ENCODE results near the gene KCNA3.

Gene KCNA3

GRCh38 chr1:110636149-110636935 is 38.4 kb downstream of the KCNA3 start:
- DNase-seq: no peak

DNA sequence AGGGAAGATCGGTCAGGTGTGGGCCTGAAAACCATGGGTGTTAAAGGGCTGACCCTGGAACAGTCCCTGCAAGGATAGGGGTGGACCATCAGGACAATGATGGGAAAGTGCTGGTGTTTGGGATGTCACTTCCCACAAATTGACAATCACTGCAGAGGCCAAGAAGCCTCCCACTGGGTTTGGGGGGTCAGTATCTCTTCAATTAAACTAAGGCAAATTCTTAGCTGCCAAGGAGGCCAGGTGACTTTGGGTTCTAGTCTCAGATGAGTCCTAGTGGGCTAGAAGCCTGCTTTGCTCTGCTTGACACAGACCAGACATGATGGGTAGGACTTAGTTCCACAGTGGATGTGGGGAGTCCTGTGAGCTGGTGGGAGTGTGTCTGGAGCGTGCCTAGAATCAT is 39.3 kb downstream of the KCNA3 start:
- no peak for DNase-seq

DNA sequence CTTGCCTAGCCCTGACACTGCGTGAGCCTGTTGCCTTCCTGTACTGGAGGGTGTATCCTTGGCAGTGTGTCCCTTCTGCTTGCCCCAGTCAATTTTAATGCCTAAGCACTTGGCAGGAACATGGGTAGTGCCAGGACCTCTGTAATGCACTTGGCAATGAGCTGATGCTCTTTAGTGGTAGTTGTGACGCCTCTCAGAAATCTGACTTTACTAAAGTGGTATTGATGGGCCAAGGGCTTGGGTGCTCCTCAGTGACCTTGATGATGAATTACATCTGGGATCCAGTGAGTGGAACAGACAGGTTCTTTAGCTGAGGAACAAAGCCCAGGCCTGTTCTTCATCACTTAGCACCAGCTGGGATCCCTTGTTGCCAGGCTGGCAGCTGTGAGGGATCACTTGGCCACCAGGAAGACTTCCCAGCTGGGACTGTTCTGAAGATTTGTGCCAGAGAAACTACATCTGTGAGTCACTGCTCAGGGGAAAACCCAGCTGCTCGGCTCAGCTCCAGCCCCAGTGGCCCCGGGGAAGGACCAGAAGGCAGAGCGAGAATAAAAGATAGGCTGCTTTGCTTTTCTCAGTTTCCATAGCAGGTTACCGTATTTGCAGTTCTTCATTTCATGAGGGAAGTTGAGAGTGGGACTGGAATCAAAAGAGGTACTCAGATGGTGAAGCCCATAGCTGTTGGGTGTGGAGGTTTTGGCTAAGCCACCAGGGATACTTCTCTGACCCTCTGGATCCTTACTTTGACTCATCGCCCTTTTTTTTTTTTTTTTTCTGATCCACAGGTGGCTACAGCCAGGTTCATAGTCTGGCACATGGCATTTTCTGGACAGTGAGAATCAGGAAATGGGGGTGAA is 40.1 kb downstream of the KCNA3 start:
- DNase-seq: peak; percentile 11

DNA sequence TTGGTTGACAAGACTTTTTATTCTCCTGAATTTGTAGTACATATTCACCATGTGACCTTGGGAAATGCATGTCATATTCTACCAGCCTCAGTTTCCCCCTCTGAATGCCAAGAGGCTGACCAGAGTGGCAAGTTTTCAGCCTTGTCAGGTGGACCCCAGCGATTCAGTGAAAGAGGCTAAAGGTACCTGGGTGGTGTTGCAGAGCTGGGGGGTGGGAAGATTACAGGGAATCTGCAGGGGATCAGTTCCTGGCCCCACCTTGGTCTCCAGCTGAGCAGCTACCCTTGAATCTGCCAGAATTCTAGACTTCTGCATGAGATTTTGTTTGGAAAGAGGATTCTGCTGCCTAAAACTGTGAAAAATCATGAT is 40.7 kb downstream of the KCNA3 start:
- no peak for DNase-seq

- DNase-seq: no peak
These were observed 41.1 kb downstream of the KCNA3 start for GRCh38 chr1:110633646-110634030.

GRCh38 chr1:110631836-110632620 is 42.7 kb downstream of the KCNA3 start:
- DNase-seq: no peak

GRCh38 chr1:110630839-110631663 is 43.7 kb downstream of the KCNA3 start:
- peak; percentile 37 for DNase-seq

GRCh38 chr1:110628323-110629105 is 46.2 kb downstream of the KCNA3 start:
- DNase-seq: no peak

DNA sequence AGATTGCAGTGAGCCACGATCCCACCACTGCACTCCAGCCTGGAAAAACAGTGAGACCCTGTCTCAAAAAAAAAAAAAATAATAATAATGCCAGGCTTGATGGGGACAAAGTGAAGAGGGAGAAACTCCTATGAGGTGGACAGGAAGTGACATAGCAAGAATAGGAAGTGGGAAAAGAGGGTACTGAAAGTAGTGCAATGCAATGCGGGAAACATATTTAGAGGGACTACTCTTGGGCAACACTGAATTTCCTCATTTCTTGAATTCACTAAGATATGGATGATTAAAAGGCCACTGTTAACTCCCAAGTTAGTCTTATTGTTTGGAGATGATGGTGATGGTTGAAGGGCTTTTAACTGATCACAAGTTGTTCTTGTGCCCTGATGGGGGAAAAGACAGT is 47.0 kb downstream of the KCNA3 start:
- DNase-seq: no peak

- no peak for DNase-seq
These were observed 47.9 kb downstream of the KCNA3 start for GRCh38 chr1:110626889-110627288.
